PC-9 (cell line): Measurements from ENCODE around the gene OOSP4A.

Experiments
- CTCF ChIP-seq: fragments of 200-600 bp; sonication (generic); conservative IDR thresholded peaks from 2 replicates; pipeline ENCODE4 v1.6.1; 2017; ENCODE audit warnings: mixed run types, antibody characterized with exemption, mild to moderate bottlenecking, moderate library complexity
- EZH2 ChIP-seq: fragments of 200-600 bp; sonication (generic); IDR thresholded peaks from 2 replicates; pipeline ENCODE4 v1.8.0; 2017; ENCODE audit warnings: antibody characterized with exemption, low read depth

DNA sequence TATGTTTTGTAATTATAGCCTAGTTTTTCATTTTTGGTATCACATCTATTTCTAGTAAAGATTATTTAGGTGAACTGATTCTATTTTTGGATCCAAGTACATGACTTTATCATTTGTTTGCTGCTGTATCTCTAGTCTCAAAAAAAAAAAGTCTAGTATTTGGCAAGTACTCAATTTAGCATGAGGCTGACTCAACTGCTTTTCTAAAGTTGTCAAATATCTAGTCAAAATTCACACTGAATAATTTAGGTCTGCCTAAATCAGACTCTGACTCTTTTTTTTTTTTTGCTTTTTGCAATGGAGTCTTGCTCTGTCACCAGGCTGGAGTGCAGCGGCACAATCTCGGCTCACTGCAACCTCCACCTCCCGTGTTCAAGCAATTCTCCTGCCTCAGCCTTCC lies 2.4 kb downstream of the OOSP4A start:
- no peak for TF ChIP-seq CTCF
- no peak for TF ChIP-seq EZH2
